Measurements from ENCODE around the gene SIRT1.
"Not testable (repeated sequence)": the region's sequence is repeated elsewhere in the genome, so short reads cannot be mapped to it uniquely, and the experiment has no call there.

Gene SIRT1

GRCh38 chr10:67863094-67863493 lies 21.4 kb upstream of the SIRT1 start:
- TF ChIP-seq CTCF (IDR thresholded peaks at IDR 0.05; ENCODE audit: extremely low read depth, missing control alignments) = no peak
- DNase-seq (ENCODE audit: low spot score) = no peak

- no peak for DNase-seq (ENCODE audit: low spot score)
- TF ChIP-seq CTCF (IDR thresholded peaks at IDR 0.05; ENCODE audit: extremely low read depth, missing control alignments) = no peak
These were observed 19.7 kb upstream of the SIRT1 start for GRCh38 chr10:67864607-67865371.

GRCh38 chr10:67868132-67868531 lies 16.3 kb upstream of the SIRT1 start:
- no peak for TF ChIP-seq CTCF (IDR thresholded peaks at IDR 0.05; ENCODE audit: extremely low read depth, missing control alignments)
- DNase-seq (ENCODE audit: low spot score) = no peak

GRCh38 chr10:67869996-67870395 lies 14.5 kb upstream of the SIRT1 start:
- TF ChIP-seq CTCF (IDR thresholded peaks at IDR 0.05; ENCODE audit: extremely low read depth, missing control alignments) = no peak
- DNase-seq (ENCODE audit: low spot score) = no peak

GRCh38 chr10:67875340-67876238 lies 8.9 kb upstream of the SIRT1 start:
- no peak for TF ChIP-seq CTCF (IDR thresholded peaks at IDR 0.05; ENCODE audit: extremely low read depth, missing control alignments)
- no peak for DNase-seq (ENCODE audit: low spot score)

- not testable (repeated sequence) for DNase-seq (ENCODE audit: low spot score)
These were observed 7.0 kb upstream of the SIRT1 start for GRCh38 chr10:67877421-67877820.

- no peak for TF ChIP-seq CTCF (IDR thresholded peaks at IDR 0.05; ENCODE audit: extremely low read depth, missing control alignments)
- no peak for DNase-seq (ENCODE audit: low spot score)
These were observed 6.3 kb upstream of the SIRT1 start for GRCh38 chr10:67878133-67878532.

All from GM20000 (cell line).